ENCODE measurements around the gene NCAPG2.

Gene NCAPG2

GRCh38 chr7:158702944-158703343, 1.7 kb downstream of the NCAPG2 start:
- no peak for TF ChIP-seq CTCF (conservative IDR thresholded peaks at IDR 0.05; ENCODE audit: low read depth, low read length)
- peaks cover 37% of the 10 kb centered on the region for H3K4me1 ChIP-seq (ENCODE audit: low read depth, poor library complexity, severe bottlenecking)
- no peak overlapping the region; the same call in 1 of the 2 replicates for H3K9ac ChIP-seq
- no peak overlapping the region for H2AFZ ChIP-seq (ENCODE audit: low read depth)
- H3K27ac ChIP-seq, result no peak overlapping the region
- peak overlapping the region; percentile 90 for H3K4me2 ChIP-seq
- peaks cover 67% of the 10 kb centered on the region for H3K79me2 ChIP-seq (ENCODE audit: insufficient read depth, low read depth)
- H4K20me1 ChIP-seq (ENCODE audit: insufficient read depth), result no peaks in the 10 kb centered on the region
- no peaks in the 10 kb centered on the region for H3K27me3 ChIP-seq (ENCODE audit: insufficient read depth, low read depth)
- H3K4me3 ChIP-seq (IDR thresholded peaks at IDR 0.05; ENCODE audit: insufficient read depth, low read depth, low read length), result no peak overlapping the region
- peaks cover 20% of the 10 kb centered on the region; the same call in 1 of the 2 replicates for H3K36me3 ChIP-seq (ENCODE audit: insufficient read depth)

GRCh38 chr7:158702196-158702595, 2.4 kb downstream of the NCAPG2 start:
- Histone ChIP-seq H3K4me2 (peak overlapping the region; percentile 90), H3K4me1 (ENCODE audit: low read depth, poor library complexity, severe bottlenecking) (peaks cover 37% of the 10 kb centered on the region), H3K79me2 (ENCODE audit: insufficient read depth, low read depth) (peaks cover 74% of the 10 kb centered on the region), H3K4me3 (IDR thresholded peaks at IDR 0.05; ENCODE audit: insufficient read depth, low read depth, low read length) (no peak overlapping the region), H3K27ac (no peak overlapping the region), H3K27me3 (ENCODE audit: insufficient read depth, low read depth) (no peaks in the 10 kb centered on the region), H3K9ac (no peak overlapping the region), H4K20me1 (ENCODE audit: insufficient read depth) (no peaks in the 10 kb centered on the region), H2AFZ (ENCODE audit: low read depth) (no peak overlapping the region), H3K36me3 (ENCODE audit: insufficient read depth) (peaks cover 27% of the 10 kb centered on the region; the same call in 1 of the 2 replicates)
- TF ChIP-seq CTCF (conservative IDR thresholded peaks at IDR 0.05; ENCODE audit: low read depth, low read length), result no peak

- H3K4me1 ChIP-seq (ENCODE audit: low read depth, poor library complexity, severe bottlenecking), result peaks cover 30% of the 10 kb centered on the region
- TF ChIP-seq CTCF (conservative IDR thresholded peaks at IDR 0.05; ENCODE audit: low read depth, low read length), result no peak
- H3K79me2 ChIP-seq (ENCODE audit: insufficient read depth, low read depth), result peaks cover 87% of the 10 kb centered on the region
- H3K4me3 ChIP-seq (IDR thresholded peaks at IDR 0.05; ENCODE audit: insufficient read depth, low read depth, low read length), result no peak overlapping the region
- H3K36me3 ChIP-seq (ENCODE audit: insufficient read depth), result peaks cover 27% of the 10 kb centered on the region; the same call in 1 of the 2 replicates
- H3K27me3 ChIP-seq (ENCODE audit: insufficient read depth, low read depth), result no peaks in the 10 kb centered on the region
- H3K27ac ChIP-seq, result no peak overlapping the region
- no peak overlapping the region for H2AFZ ChIP-seq (ENCODE audit: low read depth)
- H4K20me1 ChIP-seq (ENCODE audit: insufficient read depth), result no peaks in the 10 kb centered on the region
- no peak overlapping the region for H3K4me2 ChIP-seq
- no peak overlapping the region for H3K9ac ChIP-seq
These were observed 4.6 kb downstream of the NCAPG2 start for GRCh38 chr7:158700008-158700407.

- H2AFZ ChIP-seq (ENCODE audit: low read depth), result no peak overlapping the region
- peaks cover 85% of the 10 kb centered on the region for H3K79me2 ChIP-seq (ENCODE audit: insufficient read depth, low read depth)
- no peak overlapping the region for H3K4me3 ChIP-seq (IDR thresholded peaks at IDR 0.05; ENCODE audit: insufficient read depth, low read depth, low read length)
- TF ChIP-seq CTCF (conservative IDR thresholded peaks at IDR 0.05; ENCODE audit: low read depth, low read length), result no peak
- H3K4me1 ChIP-seq (ENCODE audit: low read depth, poor library complexity, severe bottlenecking), result peaks cover 30% of the 10 kb centered on the region
- no peaks in the 10 kb centered on the region for H4K20me1 ChIP-seq (ENCODE audit: insufficient read depth)
- H3K36me3 ChIP-seq (ENCODE audit: insufficient read depth), result peaks cover 27% of the 10 kb centered on the region; the same call in 1 of the 2 replicates
- H3K4me2 ChIP-seq, result no peak overlapping the region
- no peak overlapping the region for H3K27ac ChIP-seq
- no peak overlapping the region for H3K9ac ChIP-seq
- H3K27me3 ChIP-seq (ENCODE audit: insufficient read depth, low read depth), result no peaks in the 10 kb centered on the region
These were observed 5.3 kb downstream of the NCAPG2 start for GRCh38 chr7:158699341-158699740.
